AG09319 (cell line): Measurements from ENCODE around the gene MAGEA6.
"Not testable (repeated sequence)": the region's sequence is repeated elsewhere in the genome, so short reads cannot be mapped to it uniquely, and the experiment has no call there.

Experiments used
- DNase-seq: peaks from one replicate; pipeline ENCODE4 v3.0.0-alpha.2; 2010; ENCODE audit warnings: low read depth; ENCODE audit errors: extremely low read depth
- TF ChIP-seq, protein P1 (sequence below): IDR thresholded peaks from 2 replicates; pipeline ENCODE4 v1.5.1; 2011; ENCODE audit warnings: low read depth, mild to moderate bottlenecking, inconsistent platforms, low read length, moderate library complexity

Gene MAGEA6, protein sequence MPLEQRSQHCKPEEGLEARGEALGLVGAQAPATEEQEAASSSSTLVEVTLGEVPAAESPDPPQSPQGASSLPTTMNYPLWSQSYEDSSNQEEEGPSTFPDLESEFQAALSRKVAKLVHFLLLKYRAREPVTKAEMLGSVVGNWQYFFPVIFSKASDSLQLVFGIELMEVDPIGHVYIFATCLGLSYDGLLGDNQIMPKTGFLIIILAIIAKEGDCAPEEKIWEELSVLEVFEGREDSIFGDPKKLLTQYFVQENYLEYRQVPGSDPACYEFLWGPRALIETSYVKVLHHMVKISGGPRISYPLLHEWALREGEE

DNA sequence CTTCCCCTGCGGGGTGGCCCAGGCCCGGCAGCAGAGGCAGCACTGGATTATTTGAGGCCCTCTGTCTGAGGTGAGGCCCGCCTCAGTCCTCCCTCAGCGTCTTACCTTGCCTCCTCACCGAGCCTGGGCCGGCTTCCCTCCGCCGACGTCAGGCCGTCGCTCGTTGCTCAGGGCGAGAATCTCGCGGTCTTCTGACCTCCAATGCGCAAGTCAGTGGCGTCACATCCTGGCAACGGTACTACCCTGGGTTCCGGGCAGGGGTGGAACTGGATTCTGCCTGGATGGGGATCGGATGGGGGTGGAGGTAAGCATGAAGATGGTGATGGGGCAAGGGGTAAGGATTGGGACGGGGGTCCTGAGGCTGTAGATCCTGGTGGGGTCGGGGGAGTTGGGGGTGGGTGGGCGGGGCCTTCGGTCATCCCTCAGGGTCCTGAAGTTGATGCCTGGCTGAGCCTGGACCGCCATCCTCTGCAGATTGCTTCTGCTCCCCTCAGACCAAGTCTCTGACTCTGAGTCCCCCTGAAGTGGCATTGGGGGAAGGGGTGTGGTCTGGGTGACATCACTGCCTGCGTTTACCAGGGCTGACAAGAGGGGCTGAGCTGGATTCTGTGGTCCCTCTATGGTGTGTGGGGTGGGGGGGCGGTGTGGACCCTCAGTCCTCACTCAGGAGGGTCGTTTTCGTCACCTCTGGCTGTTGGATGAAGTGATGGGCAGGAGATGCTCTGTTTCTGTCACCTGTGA lies at the start of gene MAGEA6:
Gene MAGEA6, minus strand, starts transcription at position 141 of the 741 bp plus-strand sequence. CDS start 2,039 bp downstream, outside the sequence.
- not testable (repeated sequence) for DNase-seq

DNA sequence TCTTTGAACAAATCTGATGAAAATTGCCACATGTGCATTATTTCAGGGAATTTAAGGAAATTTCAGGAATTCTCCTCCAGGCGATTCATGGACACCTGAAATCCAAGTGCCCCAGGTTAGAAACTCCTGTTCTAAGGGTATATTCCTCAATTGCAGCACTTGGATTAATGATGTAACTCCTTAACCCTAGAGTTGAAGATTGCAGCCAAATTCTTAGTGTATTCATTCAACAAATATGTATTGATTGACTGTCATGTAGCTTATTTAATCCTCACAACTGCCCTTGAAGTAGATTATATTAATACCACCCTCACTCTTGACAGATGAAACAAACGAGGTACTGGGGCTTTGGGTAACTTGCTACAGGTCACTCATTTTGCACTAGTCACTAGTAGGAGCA lies 49.8 kb upstream of the MAGEA6 start:
- TF ChIP-seq, protein P1, sequence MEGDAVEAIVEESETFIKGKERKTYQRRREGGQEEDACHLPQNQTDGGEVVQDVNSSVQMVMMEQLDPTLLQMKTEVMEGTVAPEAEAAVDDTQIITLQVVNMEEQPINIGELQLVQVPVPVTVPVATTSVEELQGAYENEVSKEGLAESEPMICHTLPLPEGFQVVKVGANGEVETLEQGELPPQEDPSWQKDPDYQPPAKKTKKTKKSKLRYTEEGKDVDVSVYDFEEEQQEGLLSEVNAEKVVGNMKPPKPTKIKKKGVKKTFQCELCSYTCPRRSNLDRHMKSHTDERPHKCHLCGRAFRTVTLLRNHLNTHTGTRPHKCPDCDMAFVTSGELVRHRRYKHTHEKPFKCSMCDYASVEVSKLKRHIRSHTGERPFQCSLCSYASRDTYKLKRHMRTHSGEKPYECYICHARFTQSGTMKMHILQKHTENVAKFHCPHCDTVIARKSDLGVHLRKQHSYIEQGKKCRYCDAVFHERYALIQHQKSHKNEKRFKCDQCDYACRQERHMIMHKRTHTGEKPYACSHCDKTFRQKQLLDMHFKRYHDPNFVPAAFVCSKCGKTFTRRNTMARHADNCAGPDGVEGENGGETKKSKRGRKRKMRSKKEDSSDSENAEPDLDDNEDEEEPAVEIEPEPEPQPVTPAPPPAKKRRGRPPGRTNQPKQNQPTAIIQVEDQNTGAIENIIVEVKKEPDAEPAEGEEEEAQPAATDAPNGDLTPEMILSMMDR, result no peak

DNA sequence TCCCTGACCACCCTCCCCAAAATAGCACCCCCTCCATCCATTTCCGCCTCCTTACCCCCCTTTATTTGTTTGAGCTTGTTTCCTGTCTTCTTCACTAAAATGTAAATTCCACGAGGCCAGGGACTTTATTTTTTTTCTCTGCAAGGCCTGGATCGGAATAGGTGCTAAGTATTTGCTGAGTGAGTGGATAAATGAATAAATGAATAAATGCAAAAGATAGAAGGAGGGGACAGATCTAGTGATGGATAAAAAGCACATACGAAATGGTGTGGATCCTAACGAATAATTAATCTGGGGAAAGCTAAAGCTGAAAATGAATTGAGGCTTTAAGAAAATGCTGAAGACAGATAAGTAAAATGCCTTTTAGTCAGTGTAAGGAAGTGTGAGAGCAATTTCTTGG lies 48.9 kb upstream of the MAGEA6 start:
- no peak for DNase-seq
- TF ChIP-seq, protein P1, result no peak

More for the DNA sequence above, 49.8 kb upstream of the MAGEA6 start:
- no peak for DNase-seq

GRCh38 chrX:152817078-152817764 lies 47.7 kb upstream of the MAGEA6 start:
- TF ChIP-seq, protein P1, result peak; percentile 52
- DNase-seq, result no peak

DNA sequence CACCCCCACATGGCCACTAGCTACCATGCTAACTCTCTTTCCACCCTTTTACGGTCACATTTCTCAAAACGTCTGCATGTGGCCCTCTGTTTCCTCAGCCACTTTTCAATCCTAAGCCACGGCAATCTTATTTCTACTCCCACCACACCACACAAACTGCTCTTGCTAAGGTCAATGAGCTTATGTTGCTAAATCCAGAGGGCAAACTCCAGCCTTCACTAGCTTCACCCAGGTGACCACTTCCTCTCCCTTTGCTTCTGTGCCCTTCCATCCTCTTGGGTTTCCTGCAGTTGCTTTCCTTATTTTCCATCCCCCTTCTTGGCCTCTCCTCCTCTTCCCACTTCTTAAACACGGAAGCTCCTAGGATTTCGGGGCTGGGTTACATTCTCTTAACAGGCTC lies 44.6 kb upstream of the MAGEA6 start:
- DNase-seq, result no peak
- TF ChIP-seq, protein P1, result no peak

GRCh38 chrX:152813206-152813605 lies 43.7 kb upstream of the MAGEA6 start:
- TF ChIP-seq, protein P1, result no peak
- DNase-seq, result no peak

DNA sequence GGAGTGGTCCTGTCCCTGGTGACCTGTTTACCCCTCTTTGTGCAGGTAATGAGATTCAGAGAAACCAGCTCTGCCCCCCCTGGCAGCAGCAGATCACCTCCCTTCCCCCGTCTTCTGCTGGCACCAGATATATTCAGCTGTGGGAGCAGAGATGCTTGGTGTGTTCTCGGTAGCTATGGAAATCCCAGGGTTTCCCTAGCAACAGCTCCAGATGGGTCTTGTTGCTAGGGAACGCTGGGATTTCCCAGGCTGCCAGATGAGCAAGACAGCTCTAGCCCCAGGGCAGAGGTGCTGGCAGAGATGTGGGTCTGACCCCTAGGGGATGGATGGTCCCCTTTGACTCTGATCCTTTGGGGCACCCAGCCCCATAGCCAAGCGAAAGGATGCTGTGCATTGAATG lies 40.9 kb upstream of the MAGEA6 start:
- TF ChIP-seq, protein P1, result no peak
- DNase-seq, result no peak
